Cardiac fibroblast (primary cell): ENCODE data around the gene FKBP1A.
A peak's percentile ranks its signal among the peaks of the same experiment; 100 is the strongest.

Source experiments
- DNase-seq, 2 donors: peaks; one replicate each; pipeline versions ENCODE4 v3.0.0 to v3.0.0-alpha.2; 2010; ENCODE audit warnings: low read depth in 2 of 2
- H3K4me3 ChIP-seq, 2 donors: replicated peaks in 1 of 2; 1 replicate in 1 of 2; 2 replicates in 1 of 2; pipeline ENCODE4 v1.5.1; 2011; ENCODE audit warnings: low read depth in 2 of 2, low read length in 2 of 2, mild to moderate bottlenecking in 2 of 2, moderate library complexity in 1 of 2
- CTCF ChIP-seq: IDR thresholded peaks from one replicate; pipeline ENCODE4 v1.5.1; 2011; ENCODE audit warnings: low read depth, mild to moderate bottlenecking, low read length, inconsistent platforms

The FKBP1A gene

GRCh38 chr20:1331101-1331500 lies 61.8 kb downstream of the FKBP1A start:
- H3K4me3 ChIP-seq, result no peak overlapping the region
- DNase-seq, result no peak
- no peak for TF ChIP-seq CTCF

GRCh38 chr20:1330075-1330830 lies 62.6 kb downstream of the FKBP1A start:
- no peak for TF ChIP-seq CTCF
- H3K4me3 ChIP-seq, result no peak overlapping the region
- DNase-seq, result peak; percentile 79 to 87

DNA sequence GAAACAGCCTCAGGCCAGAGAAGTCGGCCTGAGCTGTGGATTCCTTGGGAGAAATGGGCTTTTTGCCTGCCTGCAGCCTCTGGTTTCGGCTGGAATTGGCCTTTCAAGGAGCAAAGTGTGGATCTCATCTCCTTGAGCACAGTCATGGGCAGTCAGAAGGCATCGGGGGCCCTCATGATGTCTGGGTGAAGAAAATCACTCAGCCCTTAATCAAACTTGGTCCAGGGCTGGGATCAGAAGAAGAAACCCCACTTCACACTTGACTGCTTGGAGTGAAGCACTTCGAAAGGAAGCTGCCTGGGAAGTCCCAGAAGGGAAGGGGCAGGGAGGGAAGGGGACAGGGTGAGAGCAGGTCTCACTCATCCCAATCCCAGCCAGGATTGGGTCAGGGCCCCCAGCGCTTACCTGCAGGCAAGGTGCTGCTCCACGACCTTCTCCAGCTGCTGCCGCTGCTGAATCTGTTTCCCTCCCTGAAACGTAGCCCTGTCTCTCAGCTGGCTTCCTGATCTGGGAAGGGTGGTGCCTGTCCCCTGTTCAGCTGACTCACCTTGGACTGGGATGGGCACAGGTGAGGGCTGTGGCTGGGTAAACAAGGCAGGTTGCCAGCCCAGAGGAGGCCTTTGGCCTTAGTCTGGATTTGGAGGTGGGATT lies 64.0 kb downstream of the FKBP1A start, which contains the start of gene SDCBP2:
Gene SDCBP2, minus strand, starts transcription at position 460 of the 651 bp plus-strand sequence. CDS start 8,723 bp downstream, outside the sequence.
- no peak within 1 kb of the TSS for H3K4me3 ChIP-seq
- no peak for DNase-seq
- no peak for TF ChIP-seq CTCF

DNA sequence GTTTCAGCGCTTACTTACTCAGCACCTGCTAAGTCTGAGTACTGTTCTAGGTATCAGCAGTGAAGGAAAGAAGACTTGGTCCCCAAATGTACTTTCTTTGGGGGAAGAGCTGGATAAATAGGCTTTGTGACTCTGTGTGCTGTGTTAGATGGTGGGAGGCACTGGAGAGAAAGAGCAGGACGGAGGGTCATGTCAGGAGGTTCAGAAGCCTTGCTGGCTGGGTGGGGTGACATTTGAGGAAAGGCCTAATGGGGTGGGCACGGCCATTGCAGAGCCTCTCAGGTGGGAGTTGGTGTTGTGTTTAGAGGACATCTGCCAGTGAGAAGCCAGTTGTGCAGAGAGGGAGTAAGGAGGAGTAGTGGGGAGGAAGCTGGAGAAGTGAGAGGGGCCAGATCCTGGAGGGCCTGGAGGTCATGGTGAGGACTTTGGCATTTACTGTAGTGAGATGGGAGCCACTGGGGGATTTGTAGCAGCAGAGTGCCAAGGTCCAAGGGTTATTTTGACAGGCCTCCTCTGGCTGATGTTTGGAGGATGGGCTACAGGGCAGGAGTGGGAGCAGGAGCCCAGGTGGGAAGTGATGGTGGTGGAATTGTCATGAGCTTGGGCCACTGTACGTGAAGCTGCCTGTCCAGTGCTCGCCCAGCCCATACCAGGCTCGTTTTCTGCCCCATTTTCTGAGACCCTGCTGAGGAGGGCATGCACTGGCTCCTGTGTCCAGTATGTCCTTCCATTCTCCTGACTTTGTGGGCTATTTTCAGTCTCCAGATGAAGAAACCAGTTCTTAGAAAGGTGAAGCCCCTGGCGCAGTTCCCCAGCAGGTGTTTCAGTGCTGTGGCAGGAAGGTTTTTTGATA lies 64.8 kb downstream of the FKBP1A start:
- no peak for TF ChIP-seq CTCF
- DNase-seq, result no peak
- no peak overlapping the region for H3K4me3 ChIP-seq

GRCh38 chr20:1327241-1327653 lies 65.6 kb downstream of the FKBP1A start:
- H3K4me3 ChIP-seq, result no peak overlapping the region
- peak; percentile 83 to 85 for DNase-seq
- no peak for TF ChIP-seq CTCF

DNA sequence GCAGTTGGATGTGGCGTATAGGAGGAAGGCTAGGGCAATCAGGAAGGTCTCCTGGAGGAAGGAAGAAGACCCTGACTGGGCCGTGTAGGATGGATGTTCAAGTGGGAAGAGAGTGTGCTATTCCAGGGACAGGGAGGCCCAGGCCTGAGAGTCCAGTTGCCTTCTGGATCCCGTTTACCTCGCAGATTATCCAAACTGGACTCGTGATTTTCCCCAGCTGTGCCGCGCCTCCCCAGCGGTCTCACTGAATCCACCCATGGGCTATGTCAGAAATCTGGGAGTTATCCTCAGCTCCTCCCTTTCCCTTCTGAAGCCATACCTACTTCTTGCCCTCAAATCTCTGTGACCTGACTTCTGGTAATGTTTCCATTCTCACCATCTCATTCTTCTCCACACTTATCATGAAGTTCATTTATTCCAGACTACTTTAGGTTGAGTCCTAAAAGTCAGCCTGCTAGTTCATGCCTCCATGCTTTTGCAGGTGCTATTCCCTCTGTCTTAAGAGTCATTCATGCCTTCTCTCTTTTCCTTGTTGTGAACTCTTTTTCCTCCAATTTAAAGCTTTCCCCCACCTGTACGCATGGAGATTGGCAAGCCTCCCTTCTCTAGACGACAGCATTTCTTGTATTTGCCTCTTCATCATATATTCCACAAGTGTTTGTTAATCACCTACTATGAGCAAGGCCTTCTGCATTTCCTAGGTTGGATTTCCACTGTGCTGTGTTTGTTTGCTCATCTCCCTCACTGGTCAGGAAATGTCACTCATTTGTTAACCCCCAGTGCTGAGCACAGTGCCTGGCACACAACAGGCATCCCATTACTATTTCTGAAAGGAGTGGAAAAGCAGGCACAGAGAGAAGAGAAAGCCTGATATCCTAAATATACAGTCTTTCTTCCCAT lies 66.6 kb downstream of the FKBP1A start:
- no peak for TF ChIP-seq CTCF
- peak; percentile 66 to 72 for DNase-seq
- H3K4me3 ChIP-seq, result peak overlapping the region; percentile 77 to 78
